Measurements from ENCODE around the gene LFNG. TPM values are rescaled to one million over a fixed set of nuclear protein-coding genes. Genes with fewer than 3 reads are reported as not detected.

LFNG gene
- total RNA-seq, 1 donor, result 21.0 TPM

GRCh38 chr7:2478399-2478785, 41.2 kb upstream of the LFNG start:
- H4K20me1 ChIP-seq (ENCODE audit: insufficient read depth, low read length), result no peaks in the 10 kb centered on the region
- H3K27ac ChIP-seq (ENCODE audit: low read depth, low read length), result peak overlapping the region; percentile 11
- H3K79me2 ChIP-seq (ENCODE audit: insufficient read depth, low read length), result no peaks in the 10 kb centered on the region
- no peaks in the 10 kb centered on the region for H3K36me3 ChIP-seq (ENCODE audit: insufficient read depth, low read length)
- H2AFZ ChIP-seq (ENCODE audit: low read length), result peak overlapping the region; percentile 68
- peaks cover 14% of the 10 kb centered on the region for H3K4me1 ChIP-seq (ENCODE audit: insufficient read depth, low read length)
- no peaks in the 10 kb centered on the region for H3K27me3 ChIP-seq (ENCODE audit: insufficient read depth, low read length)
- H3K4me3 ChIP-seq (ENCODE audit: insufficient read depth, low read length), result no peak overlapping the region
- DNase-seq (ENCODE audit: insufficient read length, low spot score, missing footprints), result peak; percentile 99
- peak overlapping the region; percentile 3 for H3K4me2 ChIP-seq (ENCODE audit: insufficient read depth, low read length)
- H3K9me3 ChIP-seq (ENCODE audit: low read depth, low read length), result peaks cover 3% of the 10 kb centered on the region
- TF ChIP-seq CTCF (IDR thresholded peaks at IDR 0.05; ENCODE audit: extremely low read depth, low read depth, low read length), result no peak

- H3K4me1 ChIP-seq (ENCODE audit: insufficient read depth, low read length), result peaks cover 14% of the 10 kb centered on the region
- no peaks in the 10 kb centered on the region for H3K79me2 ChIP-seq (ENCODE audit: insufficient read depth, low read length)
- H3K36me3 ChIP-seq (ENCODE audit: insufficient read depth, low read length), result no peaks in the 10 kb centered on the region
- H3K9me3 ChIP-seq (ENCODE audit: low read depth, low read length), result peaks cover 4% of the 10 kb centered on the region
- peak overlapping the region; percentile 3 for H3K4me2 ChIP-seq (ENCODE audit: insufficient read depth, low read length)
- no peak overlapping the region for H3K4me3 ChIP-seq (ENCODE audit: insufficient read depth, low read length)
- peak; percentile 90 for DNase-seq (ENCODE audit: insufficient read length, low spot score, missing footprints)
- H4K20me1 ChIP-seq (ENCODE audit: insufficient read depth, low read length), result no peaks in the 10 kb centered on the region
- H3K27me3 ChIP-seq (ENCODE audit: insufficient read depth, low read length), result no peaks in the 10 kb centered on the region
- H2AFZ ChIP-seq (ENCODE audit: low read length), result peak overlapping the region; percentile 68
- TF ChIP-seq CTCF (IDR thresholded peaks at IDR 0.05; ENCODE audit: extremely low read depth, low read depth, low read length), result no peak
- no peak overlapping the region for H3K27ac ChIP-seq (ENCODE audit: low read depth, low read length)
These were observed 40.8 kb upstream of the LFNG start for GRCh38 chr7:2478800-2479199.

GRCh38 chr7:2479276-2480069, 40.1 kb upstream of the LFNG start:
- Histone ChIP-seq H3K27ac (ENCODE audit: low read depth, low read length) (no peak overlapping the region), H3K4me1 (ENCODE audit: insufficient read depth, low read length) (peaks cover 14% of the 10 kb centered on the region), H3K79me2 (ENCODE audit: insufficient read depth, low read length) (no peaks in the 10 kb centered on the region), H3K9me3 (ENCODE audit: low read depth, low read length) (peaks cover 4% of the 10 kb centered on the region), H3K4me2 (ENCODE audit: insufficient read depth, low read length) (no peak overlapping the region), H3K4me3 (ENCODE audit: insufficient read depth, low read length) (no peak overlapping the region), H4K20me1 (ENCODE audit: insufficient read depth, low read length) (no peaks in the 10 kb centered on the region), H3K36me3 (ENCODE audit: insufficient read depth, low read length) (no peaks in the 10 kb centered on the region), H3K27me3 (ENCODE audit: insufficient read depth, low read length) (no peaks in the 10 kb centered on the region), H2AFZ (ENCODE audit: low read length) (no peak overlapping the region)
- DNase-seq (ENCODE audit: insufficient read length, low spot score, missing footprints), result peak; percentile 85
- TF ChIP-seq CTCF (IDR thresholded peaks at IDR 0.05; ENCODE audit: extremely low read depth, low read depth, low read length), result no peak

GRCh38 chr7:2480070-2480408, 39.5 kb upstream of the LFNG start:
- peaks cover 4% of the 10 kb centered on the region for H3K9me3 ChIP-seq (ENCODE audit: low read depth, low read length)
- peak; percentile 83 for DNase-seq (ENCODE audit: insufficient read length, low spot score, missing footprints)
- no peak overlapping the region for H3K27ac ChIP-seq (ENCODE audit: low read depth, low read length)
- no peaks in the 10 kb centered on the region for H3K27me3 ChIP-seq (ENCODE audit: insufficient read depth, low read length)
- TF ChIP-seq CTCF (IDR thresholded peaks at IDR 0.05; ENCODE audit: extremely low read depth, low read depth, low read length), result no peak
- peaks cover 14% of the 10 kb centered on the region for H3K4me1 ChIP-seq (ENCODE audit: insufficient read depth, low read length)
- H3K4me3 ChIP-seq (ENCODE audit: insufficient read depth, low read length), result no peak overlapping the region
- H3K79me2 ChIP-seq (ENCODE audit: insufficient read depth, low read length), result no peaks in the 10 kb centered on the region
- no peaks in the 10 kb centered on the region for H4K20me1 ChIP-seq (ENCODE audit: insufficient read depth, low read length)
- no peaks in the 10 kb centered on the region for H3K36me3 ChIP-seq (ENCODE audit: insufficient read depth, low read length)
- no peak overlapping the region for H3K4me2 ChIP-seq (ENCODE audit: insufficient read depth, low read length)
- no peak overlapping the region for H2AFZ ChIP-seq (ENCODE audit: low read length)

Measured in osteoblast (primary cell).